ENCODE data around the gene ACIN1.
"Not testable (repeated sequence)": the region's sequence is repeated elsewhere in the genome, so short reads cannot be mapped to it uniquely, and the experiment has no call there.

Gene ACIN1

DNA sequence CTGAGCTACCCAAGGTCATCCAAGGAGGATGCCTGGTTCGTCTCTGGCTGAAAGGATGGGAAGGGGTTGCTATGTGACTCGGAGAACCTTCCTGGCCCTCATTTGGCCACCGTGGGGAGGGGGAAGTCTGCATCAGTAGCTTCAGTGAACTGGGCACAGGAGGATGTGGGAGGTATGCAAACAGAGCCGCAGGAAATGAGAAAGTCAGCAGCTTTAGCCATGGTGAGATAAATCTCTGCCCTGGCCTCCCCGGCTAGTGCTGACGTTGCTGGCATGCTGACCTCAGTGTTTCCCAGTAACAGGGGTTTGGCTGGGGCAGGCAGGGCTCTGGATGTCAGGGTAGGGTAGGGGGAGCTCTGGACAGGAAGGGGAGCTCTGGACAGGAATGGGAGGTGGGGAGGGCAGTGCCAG lies 26.4 kb upstream of the ACIN1 start:
- DNase-seq: no peak

DNA sequence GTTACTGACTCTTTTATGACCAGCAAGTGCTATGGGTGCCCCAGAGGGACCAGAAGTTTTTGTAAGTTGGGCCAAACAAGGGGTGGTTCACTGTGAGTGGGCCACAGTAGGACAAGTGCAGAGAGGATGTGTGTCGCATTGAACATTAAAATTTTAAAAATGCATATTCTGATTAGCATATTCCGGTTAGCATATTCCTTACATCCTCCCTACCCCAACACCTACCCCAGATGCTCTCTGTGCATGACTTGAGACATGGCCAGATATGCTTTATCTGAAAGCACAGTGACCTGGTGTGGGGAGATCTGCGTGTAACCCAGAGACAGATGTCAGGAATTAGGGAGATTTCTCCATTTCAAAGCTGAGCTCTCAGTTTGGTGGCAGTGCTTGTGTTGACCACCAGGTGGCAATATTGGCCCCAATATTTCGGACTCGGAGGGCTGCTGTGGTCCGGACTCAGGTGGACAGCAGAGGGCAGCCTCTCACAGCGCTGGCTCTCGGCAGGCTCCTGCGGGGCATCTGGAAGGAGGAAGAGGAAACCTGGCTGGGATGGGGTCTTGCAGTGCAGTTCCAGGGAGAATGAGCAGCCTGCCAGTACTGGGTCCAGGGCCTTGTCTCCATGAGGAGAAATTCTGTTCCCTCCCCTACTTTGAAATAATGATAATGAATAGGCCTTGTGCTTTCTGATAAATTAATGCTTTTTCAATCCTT lies 25.8 kb upstream of the ACIN1 start:
- peak; percentile 71 to 81 for DNase-seq

DNA sequence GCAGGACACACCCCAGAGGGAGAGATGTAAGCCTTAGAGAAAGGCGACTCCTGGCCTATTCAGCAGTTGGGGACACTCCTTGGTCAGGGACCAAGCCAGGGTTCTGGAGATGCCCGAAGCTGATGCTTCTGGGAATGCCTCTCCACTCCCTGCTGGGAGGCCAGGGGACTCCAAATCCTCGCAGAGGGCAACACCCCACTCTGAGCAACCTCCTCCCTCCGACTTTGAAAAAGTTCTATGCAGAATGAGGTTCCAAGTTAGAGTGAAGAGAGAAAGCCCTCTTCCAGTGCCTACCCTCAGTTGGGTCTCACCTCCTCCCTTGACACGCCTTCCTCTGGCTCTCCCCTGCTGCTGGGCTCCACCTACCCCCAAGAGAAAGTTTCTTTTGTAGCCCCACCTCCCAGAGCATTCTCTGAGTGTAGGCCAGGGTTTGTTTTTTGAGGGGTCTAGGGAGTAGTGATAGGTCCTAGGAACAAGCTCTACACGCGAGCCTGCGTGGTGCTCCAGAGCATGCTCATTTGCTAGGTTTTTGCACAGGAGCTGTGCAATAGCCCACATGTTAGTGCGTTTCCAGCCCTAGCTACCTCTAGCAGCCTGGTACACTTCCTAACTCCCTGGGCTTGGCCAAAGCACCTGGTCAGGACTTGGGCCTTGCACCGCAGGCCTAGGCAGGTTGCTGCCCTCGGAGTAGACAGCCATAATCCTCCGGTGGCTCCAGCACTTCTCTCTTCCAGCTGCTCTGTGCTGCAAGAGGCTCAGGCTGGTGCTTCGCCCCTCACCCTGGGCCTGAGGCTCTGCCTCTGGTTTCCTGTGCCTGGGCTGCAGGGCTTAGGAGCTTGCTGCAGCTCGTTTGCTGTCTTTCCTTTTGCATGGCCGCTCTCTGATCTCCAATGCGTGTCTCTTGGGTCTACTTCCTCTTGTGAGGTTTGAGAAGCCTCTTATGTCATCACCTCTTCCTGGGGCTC lies 24.7 kb upstream of the ACIN1 start:
- DNase-seq: peak; percentile 97

DNA sequence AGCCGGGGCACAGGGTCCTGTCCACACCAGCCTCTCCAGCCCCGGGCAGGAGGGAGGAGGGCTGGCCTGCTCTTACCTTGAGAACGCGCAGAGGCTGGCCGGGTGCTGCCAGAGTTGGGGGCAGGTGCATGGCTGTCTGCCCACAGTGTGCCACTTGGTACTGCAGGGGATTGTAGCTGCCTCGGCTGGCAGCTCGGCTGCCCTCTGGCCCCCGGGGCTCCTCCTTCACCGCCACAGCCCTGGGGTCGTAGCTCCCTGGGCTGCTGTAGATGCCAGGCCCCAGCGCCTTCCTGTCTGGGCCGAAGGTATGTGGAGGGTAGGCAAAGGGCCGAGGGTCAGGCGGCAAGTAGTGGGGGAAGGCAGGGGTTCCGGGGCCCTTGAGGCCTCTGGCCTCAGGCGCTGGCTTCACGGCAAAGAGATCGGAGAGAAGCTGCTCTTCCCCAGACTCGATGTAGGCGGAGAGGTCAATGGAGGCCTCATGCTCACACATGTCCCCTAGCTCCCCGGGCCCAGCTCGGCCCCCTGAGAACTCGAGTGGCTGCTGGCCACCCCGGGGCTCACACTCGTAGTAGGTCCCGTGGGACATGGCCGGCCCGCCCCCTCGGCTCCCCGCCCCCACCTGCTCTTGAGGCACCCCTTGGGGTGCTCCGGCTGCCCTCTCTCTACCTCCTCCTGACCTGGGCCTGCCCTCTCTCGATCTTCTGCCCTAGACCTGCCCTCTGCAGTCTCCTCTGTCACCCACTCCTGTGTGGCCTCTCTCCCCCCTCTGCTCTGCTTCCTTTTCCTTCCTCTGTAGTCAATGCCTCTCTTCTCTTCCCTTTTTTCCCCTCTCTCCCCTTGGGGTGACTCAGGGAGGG lies 23.8 kb upstream of the ACIN1 start, which contains the start of gene CEBPE:
Gene CEBPE (minus strand): TSS at position 750 of the 857 bp plus-strand sequence. CDS start 164 bp downstream, at position 586.
- DNase-seq: peak; percentile 88 to 89

DNA sequence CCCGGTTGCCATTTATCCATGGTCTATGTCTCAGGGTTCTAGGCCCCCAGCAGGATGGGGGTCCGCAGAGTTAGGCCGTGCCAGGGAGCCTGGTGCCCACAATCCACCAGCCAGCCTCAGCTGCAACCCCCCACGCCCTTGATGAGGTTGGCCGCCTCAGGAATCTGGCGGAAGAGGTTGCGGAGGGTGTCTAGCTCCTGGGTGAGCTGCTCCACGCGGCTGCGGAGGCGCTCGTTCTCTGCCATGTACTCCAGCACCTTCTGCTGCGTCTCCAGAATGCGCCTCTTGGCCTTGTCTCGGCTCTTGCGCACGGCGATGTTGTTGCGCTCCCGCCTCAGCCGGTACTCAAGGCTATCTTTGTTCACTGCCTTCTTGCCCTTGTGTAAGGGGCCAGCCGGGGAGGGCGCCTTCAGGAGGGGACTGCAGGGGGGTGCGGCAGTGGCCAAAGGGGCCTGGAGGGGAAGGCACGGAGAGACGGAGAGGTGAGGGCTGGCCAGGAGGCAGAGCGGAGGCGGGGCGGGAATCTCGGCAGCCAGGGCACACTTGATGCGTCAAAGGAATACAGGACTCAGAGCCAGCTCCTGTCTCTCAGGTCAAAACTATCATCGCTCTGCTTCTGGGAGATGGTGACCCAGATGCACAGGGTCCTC lies 22.6 kb upstream of the ACIN1 start:
- DNase-seq: no peak

DNA sequence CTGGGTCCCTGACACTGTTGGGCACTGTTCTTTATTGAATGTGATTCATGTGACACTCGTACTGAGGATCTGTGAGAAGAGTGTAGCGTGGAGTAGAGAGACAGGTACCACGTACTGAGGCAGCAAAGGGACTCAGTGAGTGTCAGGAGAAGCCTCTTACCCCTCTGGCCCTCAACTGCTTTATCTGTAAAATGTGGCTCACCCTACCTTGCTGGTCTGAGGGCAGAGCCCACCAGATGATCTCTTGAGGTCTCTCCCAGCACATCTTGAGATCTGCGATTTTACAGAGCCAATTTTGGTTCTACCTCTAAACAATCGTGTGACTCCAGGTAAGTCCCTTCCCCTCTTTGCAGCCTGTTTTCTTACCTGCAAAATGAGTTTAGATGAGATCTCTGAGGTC lies 21.0 kb upstream of the ACIN1 start:
- no peak for DNase-seq

DNA sequence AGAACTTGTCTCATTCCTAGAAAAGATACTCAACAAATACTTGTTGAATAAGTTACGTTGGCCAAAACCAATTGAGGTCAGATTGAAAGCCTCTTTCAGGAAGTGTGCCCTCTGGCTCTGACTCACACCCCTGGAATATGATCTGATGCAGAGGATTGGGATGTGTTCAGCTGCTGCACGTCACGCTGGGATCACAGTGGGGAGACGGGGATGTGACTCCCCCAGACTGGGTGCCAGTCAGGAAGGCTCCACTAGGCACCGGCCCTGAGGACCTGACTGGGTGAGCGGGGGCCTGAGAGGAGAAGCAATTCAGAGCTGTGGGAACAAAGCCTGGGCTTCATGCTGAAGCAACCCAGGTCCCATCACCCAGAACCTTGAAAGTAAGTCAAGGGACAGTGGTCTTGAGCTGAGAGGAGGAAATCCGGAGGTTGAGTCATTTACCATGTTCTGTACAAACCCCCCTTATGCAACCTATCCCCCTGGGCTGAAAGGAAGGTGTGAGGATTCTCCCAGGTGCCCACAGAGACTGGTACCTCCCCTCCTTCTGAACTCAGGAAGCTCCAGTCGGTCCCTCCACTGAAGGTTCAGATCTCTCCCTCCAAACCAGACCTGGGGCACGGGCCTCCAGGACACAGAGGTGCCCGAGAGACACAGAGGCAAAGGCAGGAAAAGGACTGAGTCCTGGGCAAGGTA lies 20.2 kb upstream of the ACIN1 start:
- peak; percentile 23 to 39 for DNase-seq

DNA sequence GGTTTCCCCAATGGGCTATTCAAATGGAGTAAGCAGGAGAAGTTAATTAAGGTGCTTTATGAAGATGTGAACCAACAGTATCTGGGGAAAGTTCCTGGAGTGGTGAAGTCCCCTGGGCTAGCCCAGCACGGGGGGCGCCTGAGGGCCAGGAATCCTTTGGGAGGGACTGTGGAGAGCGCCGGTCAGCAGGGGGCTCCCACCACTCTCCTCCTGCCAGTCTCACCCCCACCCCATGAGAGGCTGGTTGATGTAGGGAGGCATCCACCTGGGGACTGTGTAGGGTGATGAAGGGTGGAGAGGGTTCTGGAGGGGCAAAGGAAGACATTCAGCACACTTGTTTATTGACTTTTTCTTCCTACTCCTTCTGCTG lies 19.7 kb upstream of the ACIN1 start:
- no peak for DNase-seq

DNA sequence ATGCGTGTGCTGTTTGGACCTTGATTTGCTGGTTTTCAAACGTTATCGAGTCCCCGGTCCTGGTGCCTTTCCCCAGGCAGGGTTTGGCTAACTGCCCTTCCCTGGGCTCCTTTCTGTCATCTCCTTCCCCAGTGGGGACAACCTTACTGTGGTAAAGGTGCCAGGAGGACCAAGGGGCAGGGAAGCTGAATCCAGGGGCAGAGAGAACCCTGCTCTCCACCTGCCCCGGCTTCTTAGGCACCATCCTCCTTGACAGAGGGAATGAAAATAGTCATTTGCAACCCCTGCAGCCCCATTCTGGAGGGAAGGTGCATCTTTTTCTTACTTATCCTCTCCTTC lies 19.2 kb upstream of the ACIN1 start:
- no peak for DNase-seq

DNA sequence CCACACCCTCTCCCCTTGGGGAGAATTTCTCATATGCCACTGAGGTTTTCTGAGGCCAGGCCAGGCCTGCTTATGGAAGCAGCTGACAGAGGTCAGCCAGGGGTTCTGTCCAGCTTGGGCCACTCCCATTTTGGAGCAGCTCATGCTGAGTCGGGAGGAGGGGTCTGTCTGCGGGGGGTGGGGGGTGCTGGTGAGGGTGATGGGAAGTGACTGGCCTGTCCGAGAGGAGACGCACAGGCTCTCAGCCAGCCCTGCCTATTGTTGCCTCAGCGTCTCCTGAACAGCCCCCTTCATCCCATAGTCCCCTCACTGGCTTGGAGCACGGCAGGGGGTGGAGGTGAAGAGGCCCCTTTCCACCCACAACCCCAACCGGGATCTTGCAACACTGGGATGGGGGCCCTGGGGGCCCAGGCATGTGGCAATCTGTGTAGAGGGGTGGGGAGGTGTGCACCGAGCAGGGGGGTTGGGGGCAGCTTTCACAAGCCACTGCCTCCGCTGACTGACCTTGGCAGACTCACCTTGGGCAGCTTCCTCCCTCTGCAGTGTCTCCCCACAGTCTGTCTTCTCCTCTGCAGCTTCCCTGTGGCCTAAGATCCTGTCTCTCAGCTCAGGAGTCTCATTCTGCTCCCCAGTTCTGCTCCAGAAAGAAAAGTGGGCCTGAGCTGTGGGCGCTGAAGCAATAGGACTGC lies 18.6 kb upstream of the ACIN1 start:
- DNase-seq: peak; percentile 81 to 82

DNA sequence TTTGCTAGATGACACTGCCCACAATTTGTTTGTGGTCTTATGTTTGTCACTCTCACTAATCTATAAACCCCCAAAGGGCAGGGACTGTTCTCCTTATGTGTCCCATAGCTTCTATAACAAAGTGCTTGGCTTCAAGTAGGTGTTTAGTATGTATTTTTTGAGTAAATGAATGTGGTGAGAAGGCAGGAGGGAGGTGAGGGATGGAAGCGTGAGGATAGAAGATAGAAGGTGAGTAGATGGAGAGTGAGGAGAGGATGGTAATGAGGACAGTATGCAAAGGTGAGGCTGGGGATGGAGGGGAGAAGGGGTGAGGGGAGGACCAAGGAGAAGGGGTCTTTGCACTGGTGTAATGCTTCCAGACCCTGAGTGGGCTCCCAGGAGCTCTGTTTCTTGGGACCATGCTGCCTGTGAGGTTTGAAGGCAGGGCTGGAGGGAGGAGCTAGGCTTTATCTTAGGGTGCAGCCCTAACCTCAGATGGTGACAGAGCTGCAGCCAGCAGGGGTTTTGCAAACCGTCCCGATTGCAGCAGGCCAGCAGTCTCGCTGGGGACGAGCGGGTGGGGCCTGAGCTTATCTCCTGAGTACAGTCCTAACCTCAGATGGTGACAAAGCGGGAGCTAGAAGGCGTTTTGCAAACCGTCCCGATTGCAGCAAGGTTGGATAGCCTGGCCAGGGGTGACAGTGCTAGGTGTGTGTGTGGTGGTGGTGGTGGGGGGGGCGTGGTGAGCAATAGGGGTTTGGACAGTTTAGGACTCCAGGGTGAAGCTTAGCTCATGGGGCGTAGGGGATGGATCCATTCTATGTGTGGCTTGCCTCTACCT lies 17.6 kb upstream of the ACIN1 start:
- peak; percentile 87 to 89 for DNase-seq

DNA sequence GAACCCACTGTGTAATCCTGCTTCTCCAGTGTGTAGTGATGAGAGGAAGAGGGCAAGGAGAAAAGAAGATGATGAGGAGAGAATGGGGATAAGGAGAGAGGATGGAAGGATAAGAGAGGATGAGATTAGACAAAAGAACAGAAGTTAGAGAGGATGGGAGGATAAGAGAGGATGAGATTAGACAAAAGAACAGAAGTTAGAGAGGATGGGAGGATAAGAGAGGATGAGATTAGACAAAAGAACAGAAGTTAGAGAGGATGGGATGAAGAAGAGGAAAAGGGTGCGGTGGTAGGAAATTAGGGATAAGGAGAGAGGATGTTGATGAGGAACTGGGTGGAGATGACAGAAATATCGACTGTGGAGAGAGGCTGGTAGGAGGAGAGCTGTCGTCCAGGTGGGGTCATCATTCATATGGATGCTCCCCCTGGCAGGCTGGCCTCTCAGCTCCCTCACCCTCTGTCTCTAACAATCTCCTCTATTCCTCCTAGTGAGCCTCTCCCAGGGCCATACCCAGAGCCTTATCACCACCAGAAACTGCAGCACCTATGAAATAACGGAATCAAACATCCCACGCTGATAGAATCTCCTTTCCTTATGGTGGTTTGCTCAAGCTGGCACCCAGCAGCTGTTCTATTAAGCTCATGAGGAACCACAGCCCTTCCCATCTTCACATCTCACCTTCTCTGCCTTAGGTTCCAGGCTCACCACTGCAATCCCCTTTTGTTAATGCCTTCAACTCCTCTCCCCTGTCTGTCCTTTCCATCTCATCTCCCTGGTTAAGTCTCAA lies 15.8 kb upstream of the ACIN1 start:
- no peak for DNase-seq

DNA sequence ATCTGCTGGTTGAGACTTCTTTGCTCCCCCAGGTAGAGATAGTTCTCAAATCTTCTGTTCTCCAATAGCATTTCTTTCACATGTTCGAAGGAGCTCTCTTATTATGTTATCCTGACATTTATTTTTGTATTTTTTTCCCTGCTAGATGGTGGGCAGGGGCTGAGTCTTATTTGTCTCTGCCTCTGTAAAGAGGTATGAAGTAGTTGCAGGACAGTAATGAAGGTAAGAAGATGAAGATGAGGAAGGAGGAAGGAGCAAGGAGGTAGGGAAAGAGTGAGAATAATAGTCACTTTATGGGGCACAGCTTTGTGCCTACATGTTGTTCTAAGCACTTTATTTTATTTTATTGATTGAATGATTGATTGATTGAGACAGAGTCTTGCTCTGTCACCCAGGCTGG lies 14.8 kb upstream of the ACIN1 start:
- DNase-seq: no peak

DNA sequence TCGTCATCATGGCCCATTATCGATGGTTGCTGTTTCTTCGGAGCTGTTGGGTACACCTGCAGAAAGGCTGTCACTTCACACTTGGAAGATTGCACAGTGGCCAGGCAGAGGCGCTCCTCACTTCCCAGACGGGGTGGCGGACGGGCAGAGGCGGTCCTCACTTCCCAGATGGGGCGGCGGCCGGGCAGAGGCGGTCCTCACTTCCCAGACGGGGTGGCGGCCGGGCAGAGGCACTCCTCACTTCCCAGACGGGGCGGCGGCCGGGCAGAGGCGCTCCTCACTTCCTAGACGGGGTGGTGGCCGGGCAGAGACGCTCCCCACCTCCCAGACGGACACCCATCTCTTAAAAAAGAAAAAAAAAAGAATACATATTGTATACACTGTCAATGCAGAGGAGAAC lies 13.2 kb upstream of the ACIN1 start:
- not testable (repeated sequence) for DNase-seq

DNA sequence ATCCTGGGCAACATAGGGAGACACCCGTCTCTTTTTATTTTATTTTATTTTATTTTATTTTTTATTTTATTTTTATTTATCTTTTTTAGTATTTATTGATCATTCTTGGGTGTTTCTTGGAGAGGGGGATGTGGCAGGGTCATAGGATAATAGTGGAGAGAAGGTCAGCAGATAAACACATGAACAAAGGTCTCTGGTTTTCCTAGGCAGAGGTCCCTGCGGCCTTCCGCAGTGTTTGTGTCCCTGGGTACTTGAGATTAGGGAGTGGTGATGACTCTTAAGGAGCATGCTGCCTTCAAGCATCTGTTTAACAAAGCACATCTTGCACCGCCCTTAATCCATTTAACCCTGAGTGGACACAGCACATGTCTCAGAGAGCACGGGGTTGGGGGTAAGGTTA lies 12.7 kb upstream of the ACIN1 start:
- DNase-seq: not testable (repeated sequence)

DNA sequence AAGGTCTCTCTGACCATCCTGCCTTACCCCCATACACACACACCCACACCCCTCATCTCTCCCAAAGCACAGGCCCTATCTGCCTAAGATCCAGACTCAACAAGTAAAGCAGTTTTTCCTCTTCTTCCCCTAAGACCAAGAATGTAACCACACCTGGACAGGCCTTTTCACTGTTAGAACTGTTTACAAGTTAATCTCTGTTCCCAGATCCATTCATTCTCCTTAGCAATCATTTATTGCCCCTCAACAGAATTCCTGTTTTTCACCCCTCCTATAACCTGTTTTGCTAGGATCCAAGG lies 11.8 kb upstream of the ACIN1 start:
- no peak for DNase-seq

DNA sequence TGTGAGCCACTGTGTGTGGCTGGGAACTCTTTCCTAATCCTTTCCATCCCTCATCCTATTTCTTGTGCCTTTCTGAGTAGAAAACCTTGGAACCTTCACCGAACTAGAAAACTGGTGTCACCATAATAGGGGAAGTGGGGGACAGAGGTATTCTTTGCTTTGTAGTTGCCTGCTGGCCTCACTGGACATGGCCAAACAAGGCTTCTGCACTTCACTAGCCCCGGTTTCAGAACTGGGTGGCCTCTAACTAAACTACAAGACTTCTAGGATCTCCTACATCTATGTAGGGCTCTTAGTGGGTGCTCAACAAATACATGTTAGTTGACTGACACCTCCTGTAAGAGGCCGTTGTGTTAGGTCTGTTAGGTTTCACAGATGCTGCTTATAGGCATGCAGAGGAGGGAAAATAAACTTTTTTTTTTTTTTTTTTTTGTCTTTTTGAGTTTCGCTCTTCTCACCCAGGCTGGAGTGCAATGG lies 10.4 kb upstream of the ACIN1 start:
- DNase-seq: no peak

DNA sequence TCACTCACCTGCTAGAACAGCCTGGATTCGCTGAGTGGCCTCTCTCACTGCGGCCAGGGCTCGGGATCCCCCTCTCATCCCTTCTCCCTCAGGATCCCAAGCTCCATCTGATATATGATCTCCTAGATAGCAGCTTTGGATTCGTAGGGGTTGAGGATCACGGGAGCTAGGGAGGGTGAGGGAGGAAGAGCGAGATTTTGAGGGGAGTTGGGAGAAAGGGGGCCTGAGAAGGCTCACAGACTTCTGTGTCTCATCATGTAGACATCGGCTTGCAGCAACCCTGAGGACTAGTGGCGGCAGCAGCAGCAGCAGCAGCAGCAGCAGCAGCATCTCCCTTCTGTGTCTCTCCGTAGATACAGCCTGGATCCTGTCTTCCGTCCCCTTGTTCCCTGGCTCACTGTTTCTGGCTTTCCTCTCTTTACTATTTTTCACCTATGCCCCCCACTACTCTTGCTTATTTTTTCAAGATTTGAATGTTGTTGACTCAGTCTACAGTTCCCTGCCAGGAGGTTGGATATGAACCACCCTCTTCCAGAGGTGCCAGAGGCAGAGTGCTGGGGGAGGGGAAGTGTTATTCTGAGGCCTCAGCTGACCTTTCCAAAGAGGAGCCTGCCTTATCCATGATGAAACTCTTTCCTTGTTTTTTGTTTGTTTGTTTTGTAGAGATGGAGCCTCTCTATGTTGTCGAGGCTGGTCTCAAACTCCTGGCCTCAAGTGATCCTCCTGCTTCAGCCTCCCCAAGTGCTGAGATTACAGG lies 9.8 kb upstream of the ACIN1 start, which contains the start of gene CIROP:
Gene CIROP (minus strand): TSS at position 399 of the 757 bp plus-strand sequence. CDS start 69 bp downstream, at position 330.
- no peak for DNase-seq

All from Kasumi-1 (cell line).